ENCODE data around the gene SLC17A1.

The SLC17A1 gene

GRCh38 chr6:25747477-25747876, 84.4 kb downstream of the SLC17A1 start:
- Histone ChIP-seq H3K36me3 (ENCODE audit: insufficient read depth, low read length) (no peaks in the 10 kb centered on the region), H2AFZ (ENCODE audit: low read depth, low read length) (no peak overlapping the region), H3K27me3 (ENCODE audit: insufficient read depth, low read length) (no peaks in the 10 kb centered on the region), H3K4me1 (ENCODE audit: insufficient read depth, low read length) (no peaks in the 10 kb centered on the region), H3K9me3 (ENCODE audit: low read length) (no peaks in the 10 kb centered on the region), H3K4me3 (ENCODE audit: low read length) (no peak overlapping the region)

GRCh38 chr6:25746968-25747367, 84.9 kb downstream of the SLC17A1 start:
- H3K9me3 ChIP-seq (ENCODE audit: low read length), result no peaks in the 10 kb centered on the region
- no peak overlapping the region for H2AFZ ChIP-seq (ENCODE audit: low read depth, low read length)
- no peaks in the 10 kb centered on the region for H3K4me1 ChIP-seq (ENCODE audit: insufficient read depth, low read length)
- H3K36me3 ChIP-seq (ENCODE audit: insufficient read depth, low read length), result no peaks in the 10 kb centered on the region
- no peaks in the 10 kb centered on the region for H3K27me3 ChIP-seq (ENCODE audit: insufficient read depth, low read length)
- H3K4me3 ChIP-seq (ENCODE audit: low read length), result no peak overlapping the region

DNA sequence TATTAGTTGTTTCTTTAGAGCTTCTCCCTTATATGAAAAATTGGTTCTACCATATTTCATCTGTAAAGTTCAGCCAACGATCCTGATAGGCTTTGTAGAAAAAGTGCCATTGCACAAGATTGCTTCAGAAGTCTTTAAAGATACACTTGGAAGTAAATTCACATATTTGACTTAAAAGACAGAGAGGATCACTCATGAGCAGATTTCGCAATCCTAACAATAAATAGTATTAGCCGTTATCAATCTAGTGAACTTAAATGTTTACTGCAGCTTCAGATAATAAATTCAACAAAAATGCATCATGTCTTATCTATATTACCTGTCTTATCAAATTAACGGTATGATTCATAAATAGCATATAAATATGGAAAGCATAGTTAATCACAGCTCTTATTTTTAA, 86.0 kb downstream of the SLC17A1 start:
- no peaks in the 10 kb centered on the region for H3K9me3 ChIP-seq (ENCODE audit: low read length)
- H3K36me3 ChIP-seq (ENCODE audit: insufficient read depth, low read length), result no peaks in the 10 kb centered on the region
- no peak overlapping the region for H2AFZ ChIP-seq (ENCODE audit: low read depth, low read length)
- no peaks in the 10 kb centered on the region for H3K4me1 ChIP-seq (ENCODE audit: insufficient read depth, low read length)
- H3K4me3 ChIP-seq (ENCODE audit: low read length), result no peak overlapping the region
- H3K27me3 ChIP-seq (ENCODE audit: insufficient read depth, low read length), result no peaks in the 10 kb centered on the region

DNA sequence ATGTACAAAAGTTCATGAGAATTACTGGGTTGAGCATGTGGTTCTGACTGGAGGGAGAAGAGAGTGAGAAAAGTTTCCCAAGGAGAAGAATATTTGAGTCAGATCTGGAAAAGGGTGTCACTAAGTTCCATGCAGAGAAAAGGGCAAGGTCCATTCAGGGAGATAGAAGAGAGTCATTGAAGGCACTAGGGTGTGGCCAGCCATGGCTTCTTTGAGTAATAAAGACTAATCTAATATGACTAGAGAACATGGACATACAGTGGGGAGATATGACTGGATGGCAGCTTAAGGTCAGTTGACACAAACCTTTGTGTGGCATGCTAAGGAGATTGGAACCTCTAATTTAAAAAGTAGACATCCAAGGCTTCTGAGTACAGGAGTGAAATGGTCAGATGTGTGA, 88.0 kb downstream of the SLC17A1 start:
- no peaks in the 10 kb centered on the region for H3K4me1 ChIP-seq (ENCODE audit: insufficient read depth, low read length)
- peaks cover 2% of the 10 kb centered on the region for H3K27me3 ChIP-seq (ENCODE audit: insufficient read depth, low read length)
- H3K4me3 ChIP-seq (ENCODE audit: low read length), result no peak overlapping the region
- no peaks in the 10 kb centered on the region for H3K36me3 ChIP-seq (ENCODE audit: insufficient read depth, low read length)
- H3K9me3 ChIP-seq (ENCODE audit: low read length), result no peaks in the 10 kb centered on the region
- H2AFZ ChIP-seq (ENCODE audit: low read depth, low read length), result no peak overlapping the region

DNA sequence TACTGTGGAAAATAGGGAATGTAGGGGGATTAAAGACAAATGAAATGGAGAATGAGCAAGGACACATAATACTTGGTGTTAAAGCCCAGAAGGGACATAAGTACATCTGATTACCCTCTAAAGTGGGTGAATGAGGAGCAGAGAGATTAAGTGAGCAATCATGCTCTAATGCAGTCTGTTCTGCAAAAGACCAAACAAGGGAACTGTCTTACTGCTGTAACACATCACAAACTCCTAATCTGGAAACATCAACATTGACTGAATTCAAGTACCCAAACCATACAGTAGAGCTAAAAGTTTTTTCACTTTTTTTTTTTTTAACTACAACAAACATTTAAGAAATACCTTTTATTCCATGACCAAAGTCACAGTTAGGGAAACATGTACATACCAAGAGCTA, 96.6 kb downstream of the SLC17A1 start:
- H2AFZ ChIP-seq (ENCODE audit: low read depth, low read length), result no peak overlapping the region
- H3K9me3 ChIP-seq (ENCODE audit: low read length), result no peaks in the 10 kb centered on the region
- no peaks in the 10 kb centered on the region for H3K36me3 ChIP-seq (ENCODE audit: insufficient read depth, low read length)
- H3K27me3 ChIP-seq (ENCODE audit: insufficient read depth, low read length), result peaks cover 2% of the 10 kb centered on the region
- H3K4me1 ChIP-seq (ENCODE audit: insufficient read depth, low read length), result no peaks in the 10 kb centered on the region
- H3K4me3 ChIP-seq (ENCODE audit: low read length), result no peak overlapping the region
